Mesenteric fat pad (tissue), 1 donor: ENCODE data around the gene DLX1. TPM values are rescaled to one million over a fixed set of nuclear protein-coding genes. Genes with fewer than 3 reads are reported as not detected.

Experiments
- DNase-seq: peaks from one replicate; pipeline ENCODE4 v3.0.0-alpha.2; 2020; ENCODE audit warnings: low spot score
- total RNA-seq: library from RNA; stranded (reverse); fragmentation: NEBNext Ultra II Directional; extraction: Animal tissue kit (Norgen Biotek cat#: 25700); gene quantifications from one replicate; pipeline ENCODE4 v1.2.1, GENCODE V29; 2021
- donor health status: DM: yes; HTN: yes; CAD: no.

The DLX1 gene
- total RNA-seq, 1 donor from 2014 or later: 0.19 TPM

GRCh38 chr2:172086241-172087206 lies 1.2 kb downstream of the DLX1 start:
- DNase-seq: no peak

GRCh38 chr2:172087207-172087779 lies 2.0 kb downstream of the DLX1 start:
- no peak for DNase-seq

DNA sequence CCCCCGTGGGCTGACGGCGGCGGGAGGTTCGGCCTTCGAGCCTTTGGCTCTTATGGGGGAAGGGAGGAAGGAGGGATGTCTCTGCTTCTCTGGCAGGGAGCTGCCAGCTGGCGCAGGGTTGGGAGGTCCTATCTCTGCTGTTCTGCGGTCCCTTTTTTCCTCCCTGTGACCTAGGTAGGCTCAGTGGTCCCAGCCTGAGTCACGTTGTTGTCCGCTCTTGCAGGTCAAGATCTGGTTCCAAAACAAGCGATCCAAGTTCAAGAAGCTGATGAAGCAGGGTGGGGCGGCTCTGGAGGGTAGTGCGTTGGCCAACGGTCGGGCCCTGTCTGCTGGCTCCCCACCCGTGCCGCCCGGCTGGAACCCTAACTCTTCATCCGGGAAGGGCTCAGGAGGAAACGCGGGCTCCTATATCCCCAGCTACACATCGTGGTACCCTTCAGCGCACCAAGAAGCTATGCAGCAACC lies 2.5 kb downstream of the DLX1 start:
- no peak for DNase-seq

GRCh38 chr2:172088245-172089004 lies 3.1 kb downstream of the DLX1 start:
- no peak for DNase-seq

DNA sequence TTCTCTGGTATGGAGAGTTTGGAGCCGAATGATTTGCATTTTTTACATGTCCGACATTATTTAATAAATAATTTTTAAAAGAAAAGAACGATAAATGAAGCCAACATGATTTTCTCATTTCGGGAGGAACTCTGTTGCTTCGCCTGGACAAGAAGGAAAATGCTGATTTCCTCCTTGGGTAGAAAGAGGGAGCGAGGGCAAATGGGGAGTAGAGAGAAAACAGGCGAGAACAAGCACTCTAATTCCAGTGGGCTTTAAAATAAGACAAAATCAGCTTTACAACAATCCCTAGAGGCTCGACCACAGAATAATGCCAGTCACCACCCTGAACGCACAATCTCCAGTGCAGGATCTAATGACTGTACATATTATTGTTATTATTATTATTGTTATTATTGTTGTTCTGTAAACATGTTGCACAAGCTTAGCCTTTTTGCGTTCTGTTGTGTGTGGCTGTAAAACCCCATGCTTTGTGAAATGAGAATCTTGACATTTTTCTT lies 3.7 kb downstream of the DLX1 start:
- no peak for DNase-seq

GRCh38 chr2:172089633-172090032 lies 4.3 kb downstream of the DLX1 start:
- no peak for DNase-seq

- DNase-seq: no peak
Measured at GRCh38 chr2:172090044-172090961, 5.0 kb downstream of the DLX1 start.

- DNase-seq: no peak
Measured at GRCh38 chr2:172091000-172091641, 5.8 kb downstream of the DLX1 start.

GRCh38 chr2:172091761-172092566 lies 6.7 kb downstream of the DLX1 start:
- DNase-seq: no peak

GRCh38 chr2:172092716-172093415 lies 7.6 kb downstream of the DLX1 start:
- DNase-seq: no peak

GRCh38 chr2:172093416-172094293 lies 8.3 kb downstream of the DLX1 start:
- no peak for DNase-seq

GRCh38 chr2:172094294-172095145 lies 9.2 kb downstream of the DLX1 start:
- no peak for DNase-seq

- no peak for DNase-seq
Measured at GRCh38 chr2:172095146-172095904, 10.0 kb downstream of the DLX1 start.

DNA sequence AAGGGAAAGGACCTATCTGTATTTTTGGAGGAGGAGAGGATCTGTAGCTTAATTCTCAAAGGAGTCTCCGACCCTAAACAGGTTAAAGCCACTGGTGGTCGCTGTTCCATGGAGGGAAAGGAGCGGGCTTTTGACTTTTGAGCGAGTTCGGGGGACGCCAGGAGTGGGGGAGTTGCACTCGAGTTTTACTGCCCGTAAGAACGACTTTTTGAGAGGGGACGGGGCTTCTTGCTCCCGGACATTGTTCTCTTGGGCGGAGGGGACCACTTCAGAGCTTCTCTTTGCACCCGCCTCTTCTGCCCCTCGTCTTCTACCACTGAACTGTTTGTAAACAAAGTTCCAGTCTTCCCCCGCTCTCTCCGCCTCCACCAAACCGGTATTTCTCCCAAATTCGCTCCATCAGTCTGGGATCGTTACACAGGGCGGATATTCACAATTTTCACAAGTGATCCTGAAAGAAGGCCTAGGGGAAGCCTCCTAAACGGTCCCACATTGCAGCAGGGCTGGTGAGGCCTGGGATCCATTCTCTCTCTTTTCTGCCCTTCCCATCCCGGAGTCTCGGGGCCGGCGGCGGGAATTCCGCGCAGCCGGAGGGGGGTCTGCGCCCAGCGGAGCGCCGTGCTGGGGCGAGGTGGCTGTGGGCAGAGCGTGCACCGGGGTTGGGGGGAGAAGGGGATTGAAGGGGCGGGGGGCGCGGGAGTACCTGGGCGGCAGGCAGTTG lies 10.8 kb downstream of the DLX1 start:
- no peak for DNase-seq
